ENCODE data around the gene NIFK. TPM values are rescaled to one million over a fixed set of nuclear protein-coding genes. Genes with fewer than 3 reads are reported as not detected.

Gene NIFK
- polyA plus RNA-seq, 1 of the 3 experiments (the other 2 are of a cell fraction) = 17.0 TPM

DNA sequence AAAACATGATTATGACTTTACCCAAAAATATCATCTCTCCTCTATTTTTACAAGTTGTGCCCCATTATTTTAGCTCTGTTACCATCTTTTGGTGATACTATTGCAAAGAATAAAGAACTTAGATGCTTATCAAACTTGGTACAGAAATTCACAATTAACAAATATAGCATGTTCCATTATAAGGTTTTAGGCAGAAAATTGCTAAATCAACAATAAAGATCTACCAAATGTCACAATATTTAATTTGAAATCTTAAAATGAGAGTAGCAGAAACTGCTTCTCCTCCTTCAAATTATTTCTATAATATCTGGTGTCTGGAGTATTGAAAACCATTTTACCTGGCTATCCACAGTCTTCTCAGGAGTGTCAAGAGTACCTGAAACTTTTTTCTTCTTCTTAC lies 8.7 kb downstream of the NIFK start:
- Histone ChIP-seq H3K79me2 (ENCODE audit: insufficient read depth) (peaks cover 12% of the 10 kb centered on the region), H3K4me3 (ENCODE audit: low read depth in 2 of 2, low read length in 1 of 2) (no peak overlapping the region), H3K27ac (ENCODE audit: low read depth in 2 of 2, low read length in 1 of 2) (no peak overlapping the region), H3K36me3 (replicated peaks in 1 of 2; ENCODE audit: control insufficient read depth in 1 of 2, insufficient read depth in 2 of 2, low read length in 1 of 2) (peaks cover 41 to 66% of the 10 kb centered on the region in 2 experiments), H4K20me1 (ENCODE audit: insufficient read depth) (no peaks in the 10 kb centered on the region), H3K4me1 (ENCODE audit: control insufficient read depth in 1 of 2, insufficient read depth in 2 of 2, low read depth in 1 of 2, low read length in 1 of 2) (no peaks in the 10 kb centered on the region), H3K9ac (no peak overlapping the region), H3K9me2 (no peaks in the 10 kb centered on the region), H3K9me3 (no peaks in the 10 kb centered on the region), H3K4me2 (no peak overlapping the region), H3K27me3 (ENCODE audit: insufficient read depth) (no peaks in the 10 kb centered on the region), H2AFZ (ENCODE audit: low read depth) (no peak overlapping the region), H3F3A (replicated peaks; ENCODE audit: insufficient read depth) (peaks cover 28% of the 10 kb centered on the region)
- no peak for DNase-seq
- TF ChIP-seq, protein P1, sequence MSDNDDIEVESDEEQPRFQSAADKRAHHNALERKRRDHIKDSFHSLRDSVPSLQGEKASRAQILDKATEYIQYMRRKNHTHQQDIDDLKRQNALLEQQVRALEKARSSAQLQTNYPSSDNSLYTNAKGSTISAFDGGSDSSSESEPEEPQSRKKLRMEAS (IDR thresholded peaks at IDR 0.05; ENCODE audit: low read depth) = no peak
- TF ChIP-seq NFIC (IDR thresholded peaks at IDR 0.05; ENCODE audit: borderline replicate concordance) (no peak), GATA2 (CRISPR knock-in tag; IDR thresholded peaks at IDR 0.05) (no peak), MEF2A (IDR thresholded peaks at IDR 0.05; ENCODE audit: borderline replicate concordance, low read depth) (no peak), RFX5 (IDR thresholded peaks at IDR 0.05; ENCODE audit: low read length) (no peak), RCOR1 (IDR thresholded peaks at IDR 0.05; ENCODE audit: low read length) (no peak), YY1 (IDR thresholded peaks at IDR 0.05; ENCODE audit: low read depth) (no peak), EZH2phosphoT487 (IDR thresholded peaks at IDR 0.05; ENCODE audit: borderline replicate concordance, low read depth) (no peak), TEAD4 (IDR thresholded peaks at IDR 0.05; ENCODE audit: borderline replicate concordance, insufficient read depth) (no peak), EP300 (IDR thresholded peaks at IDR 0.05; ENCODE audit: borderline replicate concordance in 1 of 2, low read depth in 1 of 2, low read length in 1 of 2) (no peak)
- TF ChIP-seq, protein P2, sequence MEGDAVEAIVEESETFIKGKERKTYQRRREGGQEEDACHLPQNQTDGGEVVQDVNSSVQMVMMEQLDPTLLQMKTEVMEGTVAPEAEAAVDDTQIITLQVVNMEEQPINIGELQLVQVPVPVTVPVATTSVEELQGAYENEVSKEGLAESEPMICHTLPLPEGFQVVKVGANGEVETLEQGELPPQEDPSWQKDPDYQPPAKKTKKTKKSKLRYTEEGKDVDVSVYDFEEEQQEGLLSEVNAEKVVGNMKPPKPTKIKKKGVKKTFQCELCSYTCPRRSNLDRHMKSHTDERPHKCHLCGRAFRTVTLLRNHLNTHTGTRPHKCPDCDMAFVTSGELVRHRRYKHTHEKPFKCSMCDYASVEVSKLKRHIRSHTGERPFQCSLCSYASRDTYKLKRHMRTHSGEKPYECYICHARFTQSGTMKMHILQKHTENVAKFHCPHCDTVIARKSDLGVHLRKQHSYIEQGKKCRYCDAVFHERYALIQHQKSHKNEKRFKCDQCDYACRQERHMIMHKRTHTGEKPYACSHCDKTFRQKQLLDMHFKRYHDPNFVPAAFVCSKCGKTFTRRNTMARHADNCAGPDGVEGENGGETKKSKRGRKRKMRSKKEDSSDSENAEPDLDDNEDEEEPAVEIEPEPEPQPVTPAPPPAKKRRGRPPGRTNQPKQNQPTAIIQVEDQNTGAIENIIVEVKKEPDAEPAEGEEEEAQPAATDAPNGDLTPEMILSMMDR (IDR thresholded peaks at IDR 0.05) = no peak
- TF ChIP-seq, protein P3, sequence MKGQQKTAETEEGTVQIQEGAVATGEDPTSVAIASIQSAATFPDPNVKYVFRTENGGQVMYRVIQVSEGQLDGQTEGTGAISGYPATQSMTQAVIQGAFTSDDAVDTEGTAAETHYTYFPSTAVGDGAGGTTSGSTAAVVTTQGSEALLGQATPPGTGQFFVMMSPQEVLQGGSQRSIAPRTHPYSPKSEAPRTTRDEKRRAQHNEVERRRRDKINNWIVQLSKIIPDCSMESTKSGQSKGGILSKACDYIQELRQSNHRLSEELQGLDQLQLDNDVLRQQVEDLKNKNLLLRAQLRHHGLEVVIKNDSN (IDR thresholded peaks at IDR 0.05; ENCODE audit: borderline replicate concordance, low read depth) = no peak
- TF ChIP-seq, protein P4, sequence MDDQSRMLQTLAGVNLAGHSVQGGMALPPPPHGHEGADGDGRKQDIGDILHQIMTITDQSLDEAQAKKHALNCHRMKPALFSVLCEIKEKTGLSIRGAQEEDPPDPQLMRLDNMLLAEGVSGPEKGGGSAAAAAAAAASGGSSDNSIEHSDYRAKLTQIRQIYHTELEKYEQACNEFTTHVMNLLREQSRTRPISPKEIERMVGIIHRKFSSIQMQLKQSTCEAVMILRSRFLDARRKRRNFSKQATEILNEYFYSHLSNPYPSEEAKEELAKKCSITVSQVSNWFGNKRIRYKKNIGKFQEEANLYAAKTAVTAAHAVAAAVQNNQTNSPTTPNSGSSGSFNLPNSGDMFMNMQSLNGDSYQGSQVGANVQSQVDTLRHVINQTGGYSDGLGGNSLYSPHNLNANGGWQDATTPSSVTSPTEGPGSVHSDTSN (IDR thresholded peaks at IDR 0.05) = no peak
- TF ChIP-seq, protein P5, sequence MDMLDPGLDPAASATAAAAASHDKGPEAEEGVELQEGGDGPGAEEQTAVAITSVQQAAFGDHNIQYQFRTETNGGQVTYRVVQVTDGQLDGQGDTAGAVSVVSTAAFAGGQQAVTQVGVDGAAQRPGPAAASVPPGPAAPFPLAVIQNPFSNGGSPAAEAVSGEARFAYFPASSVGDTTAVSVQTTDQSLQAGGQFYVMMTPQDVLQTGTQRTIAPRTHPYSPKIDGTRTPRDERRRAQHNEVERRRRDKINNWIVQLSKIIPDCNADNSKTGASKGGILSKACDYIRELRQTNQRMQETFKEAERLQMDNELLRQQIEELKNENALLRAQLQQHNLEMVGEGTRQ (IDR thresholded peaks at IDR 0.05; ENCODE audit: borderline replicate concordance, low read depth, low read length) = no peak
- TF ChIP-seq, protein P6, sequence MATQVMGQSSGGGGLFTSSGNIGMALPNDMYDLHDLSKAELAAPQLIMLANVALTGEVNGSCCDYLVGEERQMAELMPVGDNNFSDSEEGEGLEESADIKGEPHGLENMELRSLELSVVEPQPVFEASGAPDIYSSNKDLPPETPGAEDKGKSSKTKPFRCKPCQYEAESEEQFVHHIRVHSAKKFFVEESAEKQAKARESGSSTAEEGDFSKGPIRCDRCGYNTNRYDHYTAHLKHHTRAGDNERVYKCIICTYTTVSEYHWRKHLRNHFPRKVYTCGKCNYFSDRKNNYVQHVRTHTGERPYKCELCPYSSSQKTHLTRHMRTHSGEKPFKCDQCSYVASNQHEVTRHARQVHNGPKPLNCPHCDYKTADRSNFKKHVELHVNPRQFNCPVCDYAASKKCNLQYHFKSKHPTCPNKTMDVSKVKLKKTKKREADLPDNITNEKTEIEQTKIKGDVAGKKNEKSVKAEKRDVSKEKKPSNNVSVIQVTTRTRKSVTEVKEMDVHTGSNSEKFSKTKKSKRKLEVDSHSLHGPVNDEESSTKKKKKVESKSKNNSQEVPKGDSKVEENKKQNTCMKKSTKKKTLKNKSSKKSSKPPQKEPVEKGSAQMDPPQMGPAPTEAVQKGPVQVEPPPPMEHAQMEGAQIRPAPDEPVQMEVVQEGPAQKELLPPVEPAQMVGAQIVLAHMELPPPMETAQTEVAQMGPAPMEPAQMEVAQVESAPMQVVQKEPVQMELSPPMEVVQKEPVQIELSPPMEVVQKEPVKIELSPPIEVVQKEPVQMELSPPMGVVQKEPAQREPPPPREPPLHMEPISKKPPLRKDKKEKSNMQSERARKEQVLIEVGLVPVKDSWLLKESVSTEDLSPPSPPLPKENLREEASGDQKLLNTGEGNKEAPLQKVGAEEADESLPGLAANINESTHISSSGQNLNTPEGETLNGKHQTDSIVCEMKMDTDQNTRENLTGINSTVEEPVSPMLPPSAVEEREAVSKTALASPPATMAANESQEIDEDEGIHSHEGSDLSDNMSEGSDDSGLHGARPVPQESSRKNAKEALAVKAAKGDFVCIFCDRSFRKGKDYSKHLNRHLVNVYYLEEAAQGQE (IDR thresholded peaks at IDR 0.05; ENCODE audit: low read depth, low read length) = no peak
- ChIA-PET POLR2A (no interaction called here), CTCF (interaction anchor here (1.7 kb wide), 1 partner anchor 197 kb away, joined by 5 read pairs; the partner anchor contains the start of gene RNU4ATAC)
